Neural progenitor cell (in vitro differentiated cells): Measurements from ENCODE around the gene GPR50. TPM values are rescaled to one million over a fixed set of nuclear protein-coding genes. Genes with fewer than 3 reads are reported as not detected.

ENCODE experiments used
- DNase-seq: peaks from one replicate; pipeline ENCODE4 v3.0.0-alpha.2; 2016; ENCODE audit warnings: low spot score
- H2AFZ ChIP-seq: fragments of 200-600 bp; sonication (generic); replicated peaks from 2 replicates; pipeline ENCODE4 v1.6.1; 2016; ENCODE audit warnings: antibody characterized with exemption
- H3F3A ChIP-seq: fragments of 200-600 bp; sonication (generic); 2 replicates; pipeline ENCODE4 v1.6.1; 2016; ENCODE audit warnings: antibody characterized with exemption, low read depth
- H3K27ac ChIP-seq: fragments of 200-600 bp; sonication (generic); 2 replicates; pipeline ENCODE4 v1.5.1; 2016; ENCODE audit warnings: mild to moderate bottlenecking
- H3K27me3 ChIP-seq: fragments of 200-600 bp; sonication (generic); 2 replicates; pipeline ENCODE4 v1.6.1; 2016; ENCODE audit warnings: mild to moderate bottlenecking, moderate library complexity
- H3K36me3 ChIP-seq: fragments of 200-600 bp; sonication (generic); 2 replicates; pipeline ENCODE4 v1.5.1; 2016
- H3K4me1 ChIP-seq: fragments of 200-600 bp; sonication (generic); 2 replicates; pipeline ENCODE4 v1.6.1; 2016; ENCODE audit warnings: mixed run types
- H3K4me2 ChIP-seq: fragments of 200-600 bp; sonication (generic); 2 replicates; pipeline ENCODE4 v1.6.1; 2016
- H3K4me3 ChIP-seq: fragments of 200-600 bp; sonication (generic); 2 replicates; pipeline ENCODE4 v1.5.1; 2016
- H3K79me2 ChIP-seq: fragments of 200-600 bp; sonication (generic); 2 replicates; pipeline ENCODE4 v1.6.1; 2016; ENCODE audit warnings: low read depth
- H3K9ac ChIP-seq: fragments of 200-600 bp; sonication (generic); 2 replicates; pipeline ENCODE4 v1.6.1; 2016
- H3K9me3 ChIP-seq: fragments of 200-600 bp; sonication (generic); 2 replicates; pipeline ENCODE4 v1.5.1; 2016; ENCODE audit warnings: low read depth
- H4K20me1 ChIP-seq: fragments of 200-600 bp; sonication (generic); 2 replicates; pipeline ENCODE4 v1.6.1; 2016; ENCODE audit warnings: low read depth
- H3K27ac Mint-ChIP-seq: 3 replicates; pipeline ENCODE4 v1.8.0; 2021; ENCODE audit warnings: mixed read lengths
- H3K27me3 Mint-ChIP-seq: 2 replicates; pipeline ENCODE4 v1.8.0; 2022; ENCODE audit warnings: low read depth, mild to moderate bottlenecking, inconsistent platforms, moderate library complexity, mixed read lengths; ENCODE audit not compliant: insufficient read depth
- H3K36me3 Mint-ChIP-seq: 3 replicates; pipeline ENCODE4 v1.8.0; 2021; ENCODE audit warnings: mixed read lengths
- H3K4me1 Mint-ChIP-seq: 3 replicates; pipeline ENCODE4 v1.8.0; 2021; ENCODE audit warnings: mixed read lengths
- H3K4me3 Mint-ChIP-seq: 3 replicates; pipeline ENCODE4 v1.8.0; 2021; ENCODE audit warnings: mild to moderate bottlenecking, moderate library complexity, mixed read lengths
- H3K9me3 Mint-ChIP-seq: 3 replicates; pipeline ENCODE4 v1.8.0; 2020; ENCODE audit warnings: mixed read lengths
- EZH2 ChIP-seq: fragments of 200-600 bp; sonication (generic); IDR thresholded peaks from 2 replicates; pipeline ENCODE4 v1.6.1; 2017; ENCODE audit warnings: antibody characterized with exemption, mild to moderate bottlenecking, moderate library complexity
- EZH2phosphoT487 ChIP-seq: fragments of 200-600 bp; sonication (generic); IDR thresholded peaks from 2 replicates; pipeline ENCODE4 v1.6.1; 2017; ENCODE audit warnings: antibody characterized with exemption
- total RNA-seq: library from RNA; depleted of rRNA; stranded (reverse); fragments of >200 nt; gene quantifications from 2 replicates; pipeline ENCODE4 v1.2.3, GENCODE V29; 2015; ENCODE audit warnings: low replicate concordance
- TF ChIP-seq, protein P1 (sequence below): fragments of 200-600 bp; sonication (generic); IDR thresholded peaks from 2 replicates; pipeline ENCODE4 v1.5.1; 2017; ENCODE audit warnings: antibody characterized with exemption, mild to moderate bottlenecking

GPR50 gene
- total RNA-seq, 1 donor from 2014 or later: 0.47 TPM

DNA sequence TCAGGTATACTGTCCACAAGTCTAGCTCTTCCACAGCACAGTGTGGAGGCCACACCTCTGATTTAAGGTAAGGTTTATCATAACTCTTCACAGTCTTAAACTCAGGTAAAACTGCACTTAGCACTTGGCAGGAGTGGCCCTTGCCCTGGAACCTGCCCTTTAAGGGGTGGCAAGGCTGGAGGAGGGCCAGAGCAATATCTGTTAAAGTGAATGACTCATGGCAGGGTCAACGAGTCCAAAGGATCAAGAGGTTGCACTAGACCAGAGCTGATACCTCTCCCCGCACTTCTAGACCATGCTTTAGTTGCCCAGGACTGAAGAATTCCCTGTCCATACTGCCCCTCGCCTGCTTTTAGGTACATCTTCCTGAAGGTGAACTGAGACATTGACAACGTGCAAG, 14.7 kb upstream of the GPR50 start:
- H3K36me3 Mint-ChIP-seq: no peaks in the 10 kb centered on the region
- H3K27me3 Mint-ChIP-seq: peaks cover 4% of the 10 kb centered on the region
- H3K27ac Mint-ChIP-seq: no peak overlapping the region
- Histone ChIP-seq H4K20me1 (no peaks in the 10 kb centered on the region), H3K27ac (no peak overlapping the region), H3K27me3 (no peaks in the 10 kb centered on the region), H3K79me2 (no peaks in the 10 kb centered on the region), H3K4me2 (no peak overlapping the region), H3K4me3 (no peak overlapping the region), H3K9me3 (peaks cover 3% of the 10 kb centered on the region), H3K36me3 (no peaks in the 10 kb centered on the region), H2AFZ (no peak overlapping the region), H3K4me1 (no peaks in the 10 kb centered on the region), H3K9ac (no peak overlapping the region), H3F3A (no peaks in the 10 kb centered on the region)
- DNase-seq: no peak
- H3K4me1 Mint-ChIP-seq: no peaks in the 10 kb centered on the region
- H3K4me3 Mint-ChIP-seq: no peak overlapping the region
- no peak for TF ChIP-seq EZH2phosphoT487
- TF ChIP-seq EZH2: no peak
- TF ChIP-seq, protein P1, sequence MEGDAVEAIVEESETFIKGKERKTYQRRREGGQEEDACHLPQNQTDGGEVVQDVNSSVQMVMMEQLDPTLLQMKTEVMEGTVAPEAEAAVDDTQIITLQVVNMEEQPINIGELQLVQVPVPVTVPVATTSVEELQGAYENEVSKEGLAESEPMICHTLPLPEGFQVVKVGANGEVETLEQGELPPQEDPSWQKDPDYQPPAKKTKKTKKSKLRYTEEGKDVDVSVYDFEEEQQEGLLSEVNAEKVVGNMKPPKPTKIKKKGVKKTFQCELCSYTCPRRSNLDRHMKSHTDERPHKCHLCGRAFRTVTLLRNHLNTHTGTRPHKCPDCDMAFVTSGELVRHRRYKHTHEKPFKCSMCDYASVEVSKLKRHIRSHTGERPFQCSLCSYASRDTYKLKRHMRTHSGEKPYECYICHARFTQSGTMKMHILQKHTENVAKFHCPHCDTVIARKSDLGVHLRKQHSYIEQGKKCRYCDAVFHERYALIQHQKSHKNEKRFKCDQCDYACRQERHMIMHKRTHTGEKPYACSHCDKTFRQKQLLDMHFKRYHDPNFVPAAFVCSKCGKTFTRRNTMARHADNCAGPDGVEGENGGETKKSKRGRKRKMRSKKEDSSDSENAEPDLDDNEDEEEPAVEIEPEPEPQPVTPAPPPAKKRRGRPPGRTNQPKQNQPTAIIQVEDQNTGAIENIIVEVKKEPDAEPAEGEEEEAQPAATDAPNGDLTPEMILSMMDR: no peak
- peaks cover 6% of the 10 kb centered on the region for H3K9me3 Mint-ChIP-seq

DNA sequence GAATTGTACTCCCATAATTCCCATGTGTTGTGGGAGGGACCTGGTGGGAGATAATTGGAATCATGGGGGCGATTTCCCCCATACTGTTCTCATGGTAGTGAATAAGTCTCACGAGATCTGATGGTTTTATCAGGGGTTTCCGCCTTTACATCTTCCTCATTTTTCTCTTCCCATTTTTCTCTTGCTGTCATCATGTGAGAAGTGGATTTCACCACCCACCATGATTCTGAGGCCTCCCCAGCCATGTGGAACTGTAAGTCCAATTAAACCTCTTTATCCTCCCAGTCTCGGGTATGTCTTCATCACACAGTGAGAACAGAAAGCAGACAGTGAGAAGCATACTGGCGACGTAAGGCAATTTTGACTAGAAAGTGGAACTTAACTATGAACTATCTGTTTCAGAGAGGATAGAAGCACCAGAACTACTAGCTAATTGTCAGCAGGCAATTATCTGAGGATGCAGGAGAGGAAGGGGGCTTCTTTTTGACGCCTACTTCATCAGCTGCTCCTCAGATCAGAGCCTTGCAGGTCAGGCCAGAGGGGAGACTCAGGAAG, 8.5 kb upstream of the GPR50 start:
- H3K36me3 Mint-ChIP-seq: no peaks in the 10 kb centered on the region
- H3K4me3 Mint-ChIP-seq: no peak overlapping the region
- Histone ChIP-seq H3K9me3 (peaks cover 3% of the 10 kb centered on the region), H3K79me2 (no peaks in the 10 kb centered on the region), H4K20me1 (no peaks in the 10 kb centered on the region), H3K36me3 (no peaks in the 10 kb centered on the region), H3K4me2 (no peak overlapping the region), H3K4me3 (no peak overlapping the region), H2AFZ (no peak overlapping the region), H3K4me1 (no peaks in the 10 kb centered on the region), H3K9ac (no peak overlapping the region), H3F3A (no peaks in the 10 kb centered on the region), H3K27ac (no peak overlapping the region), H3K27me3 (peaks cover 8% of the 10 kb centered on the region)
- TF ChIP-seq, protein P1: no peak
- TF ChIP-seq EZH2 (no peak), EZH2phosphoT487 (no peak)
- no peak for DNase-seq
- no peaks in the 10 kb centered on the region for H3K4me1 Mint-ChIP-seq
- H3K27ac Mint-ChIP-seq: no peak overlapping the region
- peaks cover 5% of the 10 kb centered on the region for H3K9me3 Mint-ChIP-seq
- peaks cover 14% of the 10 kb centered on the region for H3K27me3 Mint-ChIP-seq

DNA sequence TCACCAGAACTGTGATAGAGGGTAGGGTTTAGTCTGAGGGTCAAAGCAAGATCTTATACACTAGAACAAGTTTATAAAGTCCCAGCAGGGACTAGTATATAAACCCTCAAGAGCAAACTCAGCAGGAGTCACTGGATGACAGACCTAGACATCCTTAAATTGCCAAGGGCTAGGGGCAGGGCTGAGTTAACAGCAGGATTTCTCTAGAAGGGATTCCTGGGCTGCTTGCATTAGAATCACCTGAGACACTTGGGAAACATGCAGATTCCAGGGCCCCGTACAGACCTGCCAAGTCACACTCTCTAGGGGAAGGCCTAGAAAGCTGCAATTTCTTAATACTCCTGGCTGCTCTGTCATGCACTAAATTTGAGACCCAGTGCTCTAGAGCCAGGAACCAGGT, 6.6 kb upstream of the GPR50 start:
- Histone ChIP-seq H3K4me3 (no peak overlapping the region), H2AFZ (no peak overlapping the region), H4K20me1 (no peaks in the 10 kb centered on the region), H3K27ac (no peak overlapping the region), H3K9me3 (peaks cover 3% of the 10 kb centered on the region), H3K79me2 (no peaks in the 10 kb centered on the region), H3F3A (no peaks in the 10 kb centered on the region), H3K4me1 (no peaks in the 10 kb centered on the region), H3K4me2 (no peak overlapping the region), H3K36me3 (no peaks in the 10 kb centered on the region), H3K27me3 (peaks cover 28% of the 10 kb centered on the region), H3K9ac (no peak overlapping the region)
- no peak for TF ChIP-seq EZH2
- TF ChIP-seq, protein P1: no peak
- TF ChIP-seq EZH2phosphoT487: no peak
- Mint-ChIP-seq H3K36me3 (no peaks in the 10 kb centered on the region), H3K27me3 (peaks cover 26% of the 10 kb centered on the region), H3K4me3 (no peak overlapping the region), H3K27ac (no peak overlapping the region), H3K4me1 (peaks cover 4% of the 10 kb centered on the region), H3K9me3 (peaks cover 7% of the 10 kb centered on the region)
- no peak for DNase-seq
